Anterior cingulate cortex (tissue), 58 donors: ENCODE data around the gene BCORL1.

ENCODE experiments used
- DNase-seq, 58 donors: peaks; one replicate each; lab custom pipeline; 2025; lab: John Stamatoyannopoulos, UW

The BCORL1 gene

GRCh38 chrX:129959493-129959832 is 23.0 kb upstream of the BCORL1 start:
- DNase-seq, result peak in 1 of 58 donors; percentile 0

- DNase-seq, result no peak
Observed at GRCh38 chrX:129961180-129962083, 21.0 kb upstream of the BCORL1 start.

GRCh38 chrX:129963729-129964128 is 18.7 kb upstream of the BCORL1 start:
- DNase-seq, result no peak

- DNase-seq, result no peak
Observed at GRCh38 chrX:129965166-129965565, 17.3 kb upstream of the BCORL1 start.

- no peak for DNase-seq
Observed at GRCh38 chrX:129968968-129969367, 13.5 kb upstream of the BCORL1 start.

GRCh38 chrX:129976441-129976840 is 6.0 kb upstream of the BCORL1 start:
- DNase-seq, result no peak

GRCh38 chrX:129979207-129979920 is 3.1 kb upstream of the BCORL1 start:
- DNase-seq, result peak in 2 of 58 donors; percentile 6 to 7

GRCh38 chrX:129980001-129980401 is 2.4 kb upstream of the BCORL1 start:
- DNase-seq, result peak in 24 of 58 donors; percentile 1 to 27 (median 6)

- peak in 18 of 58 donors; percentile 0 to 55 (median 16) for DNase-seq
Observed at GRCh38 chrX:129980540-129981199, 1.8 kb upstream of the BCORL1 start.

GRCh38 chrX:129981200-129981553 is 1.3 kb upstream of the BCORL1 start:
- DNase-seq, result no peak

- no peak for DNase-seq
Observed at GRCh38 chrX:129981752-129982299, 609 bp upstream of the BCORL1 start.

- peak in 10 of 58 donors; percentile 0 to 30 (median 6) for DNase-seq
Observed at GRCh38 chrX:129983575-129984110, 1.2 kb downstream of the BCORL1 start.

GRCh38 chrX:129984111-129984958 is 1.9 kb downstream of the BCORL1 start:
- DNase-seq, result peak in 12 of 58 donors; percentile 0 to 30 (median 4)

- no peak for DNase-seq
Observed at GRCh38 chrX:129987871-129988270, 5.4 kb downstream of the BCORL1 start.

GRCh38 chrX:129992181-129992580 is 9.7 kb downstream of the BCORL1 start:
- DNase-seq, result no peak

GRCh38 chrX:129996120-129996519 is 13.7 kb downstream of the BCORL1 start:
- DNase-seq, result no peak

GRCh38 chrX:129997086-129997485 is 14.7 kb downstream of the BCORL1 start:
- no peak for DNase-seq

- DNase-seq, result no peak
Observed at GRCh38 chrX:129998021-129998420, 15.6 kb downstream of the BCORL1 start.

GRCh38 chrX:130001893-130002292 is 19.5 kb downstream of the BCORL1 start:
- DNase-seq, result no peak

- DNase-seq, result no peak
Observed at GRCh38 chrX:130002541-130002940, 20.1 kb downstream of the BCORL1 start.
